Activated CD4-positive, alpha-beta T cell treated with anti-CD3 and anti-CD28 coated beads, Interleukin-2, Interleukin-6, amounts not matched to agents 100 ng/mL and 50 ng/mL, durations not matched to agents 16 hours and 8 hours (primary cell): ENCODE data around the gene ARHGAP42.
"Not testable (repeated sequence)": the region's sequence is repeated elsewhere in the genome, so short reads cannot be mapped to it uniquely, and the experiment has no call there.

Source experiments
- DNase-seq: peaks from one replicate; pipeline ENCODE4 v3.0.0-alpha.2; 2020

ARHGAP42 gene

DNA sequence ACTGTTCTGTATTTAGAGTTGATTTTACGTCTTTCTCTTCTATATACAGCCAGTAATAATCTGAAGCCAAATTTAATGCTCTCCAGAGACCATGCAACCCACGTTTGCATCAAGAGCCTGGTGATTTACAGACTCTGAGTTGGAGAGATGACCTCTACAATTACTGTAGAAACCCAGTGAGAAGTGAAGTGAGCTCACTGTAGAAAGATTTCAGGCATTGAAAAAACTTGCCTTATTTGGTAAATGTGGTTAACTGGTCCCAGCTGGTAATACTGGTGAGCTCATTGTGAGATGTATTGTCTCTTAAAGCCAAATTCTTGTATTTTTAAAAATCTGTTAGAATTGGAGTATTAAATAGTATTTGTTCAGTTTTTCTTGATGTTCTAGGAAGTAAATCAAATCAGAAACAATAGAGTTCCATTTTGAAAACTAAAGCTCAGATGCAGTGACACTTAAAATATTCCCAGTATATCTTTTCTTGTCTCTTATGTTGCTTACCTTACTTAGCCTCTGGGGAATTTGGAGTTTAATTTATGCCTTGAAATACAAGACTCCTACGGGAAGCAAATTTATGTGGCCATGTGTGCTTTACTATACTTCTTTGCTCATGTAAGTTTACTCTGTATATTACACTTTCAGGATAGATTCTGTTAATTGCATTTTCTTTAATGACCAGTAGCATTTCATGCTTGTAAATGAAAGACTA is 189.9 kb downstream of the ARHGAP42 start:
- DNase-seq: no peak

DNA sequence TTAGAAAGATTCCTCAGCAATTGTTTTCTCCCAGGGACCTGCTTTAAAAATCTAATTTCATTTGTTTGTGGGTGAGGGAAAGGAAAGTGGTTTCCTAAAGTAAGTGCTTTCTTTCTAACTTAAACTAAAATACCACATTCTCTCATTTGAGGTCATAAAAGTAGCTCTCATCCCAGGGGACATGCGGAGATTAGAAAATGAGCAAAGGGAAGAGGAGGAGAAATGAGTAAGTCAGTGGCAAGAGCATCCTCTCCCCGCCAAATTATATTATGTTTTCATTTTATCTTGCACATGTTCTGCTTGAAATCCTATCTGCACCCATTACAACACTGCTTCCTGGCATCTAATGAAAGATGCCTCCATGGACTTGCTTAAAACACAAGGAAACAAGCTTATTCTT is 191.4 kb downstream of the ARHGAP42 start:
- DNase-seq: no peak

DNA sequence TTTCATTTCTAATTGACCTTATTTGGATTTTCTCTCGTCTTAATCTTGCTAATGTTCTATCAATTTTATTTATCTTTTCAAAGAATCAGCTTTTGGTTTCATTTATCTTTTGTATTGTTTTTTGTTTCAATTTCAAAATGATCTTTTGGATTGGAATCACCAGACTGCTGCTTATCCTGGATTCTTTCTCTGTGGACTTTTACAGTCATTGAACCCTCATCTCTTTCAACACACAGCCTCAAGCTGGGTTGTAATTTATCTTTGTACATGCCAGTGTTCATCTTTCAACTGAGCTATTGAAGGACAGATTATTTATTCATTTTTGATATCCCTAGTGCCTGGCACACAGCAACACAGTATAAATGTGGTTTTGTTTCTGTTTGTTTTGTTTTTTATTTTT is 195.9 kb downstream of the ARHGAP42 start:
- no peak for DNase-seq

DNA sequence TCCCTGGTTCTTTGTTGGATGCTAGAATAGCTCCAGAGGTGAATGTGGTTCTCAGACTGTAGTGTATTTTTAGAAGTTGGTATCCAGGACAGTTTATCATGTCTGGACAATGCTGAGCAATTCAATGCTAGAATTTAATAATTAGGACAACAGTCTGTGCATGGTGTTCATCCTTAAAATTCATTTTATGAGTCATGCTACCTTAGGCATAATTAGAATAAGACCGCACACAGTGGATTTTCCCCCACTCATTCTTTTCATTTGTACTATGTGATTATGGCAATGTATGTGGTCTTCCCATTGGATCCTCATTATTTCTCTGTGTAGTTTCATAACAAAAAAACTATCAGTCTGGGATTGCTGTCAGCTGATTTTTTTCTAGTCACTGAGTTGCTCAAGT is 196.7 kb downstream of the ARHGAP42 start:
- no peak for DNase-seq

DNA sequence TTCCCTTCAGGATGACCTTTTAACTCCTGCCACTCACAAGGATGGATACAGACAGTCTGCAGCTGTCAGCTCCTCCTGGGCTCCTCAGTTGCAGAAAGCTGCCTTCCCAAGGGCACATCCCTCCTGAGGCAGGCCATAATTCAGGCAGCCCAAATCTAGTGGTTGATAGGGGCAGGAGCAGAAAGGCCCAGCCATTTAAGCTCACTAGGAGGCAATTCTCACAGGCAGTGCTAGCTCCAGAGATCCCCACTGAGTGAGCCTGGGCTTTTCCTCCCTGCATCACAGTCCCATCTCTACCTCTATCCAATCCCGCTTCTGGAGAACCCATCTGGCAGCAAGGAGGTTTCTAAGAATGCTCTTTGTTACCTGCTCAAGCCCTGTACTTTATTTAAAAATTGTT is 200.6 kb downstream of the ARHGAP42 start:
- DNase-seq: no peak

DNA sequence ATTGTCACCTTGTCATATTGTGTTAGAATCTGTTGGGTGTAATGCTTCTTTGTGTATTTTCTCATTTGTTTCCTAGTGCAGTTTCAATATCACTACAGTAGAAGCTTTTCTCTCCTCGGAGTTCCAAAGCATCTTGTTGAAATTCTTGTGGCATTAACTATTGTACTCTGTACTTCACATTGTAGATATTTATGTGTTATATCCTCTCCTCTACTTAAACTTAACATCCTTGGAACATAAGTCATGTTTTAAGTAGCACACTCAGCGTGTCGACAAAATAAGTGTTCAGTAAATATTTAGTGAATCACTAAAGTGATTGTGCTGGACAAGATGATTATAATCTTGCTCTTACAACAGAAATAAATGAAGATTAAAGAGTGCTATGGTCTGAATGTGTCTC is 201.7 kb downstream of the ARHGAP42 start:
- no peak for DNase-seq

DNA sequence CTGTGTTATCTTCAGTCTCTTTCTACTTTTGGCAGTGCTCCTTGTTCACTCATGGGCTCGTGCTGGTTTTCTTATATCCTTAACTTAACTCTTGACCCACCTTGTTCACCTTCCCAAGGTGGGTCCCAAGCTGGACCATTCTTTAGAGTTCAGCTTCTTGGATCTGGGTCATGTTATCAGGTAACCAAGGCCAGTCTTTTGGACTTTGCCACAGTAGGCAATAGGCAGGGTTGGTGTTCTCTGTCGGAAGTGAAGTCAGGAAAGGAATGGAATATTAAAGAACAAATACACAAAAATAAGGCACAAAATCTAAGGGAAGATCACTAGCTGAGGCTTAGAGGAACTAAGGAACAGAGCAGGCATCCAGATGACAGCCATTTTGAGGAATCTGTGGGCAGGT is 202.7 kb downstream of the ARHGAP42 start:
- no peak for DNase-seq

DNA sequence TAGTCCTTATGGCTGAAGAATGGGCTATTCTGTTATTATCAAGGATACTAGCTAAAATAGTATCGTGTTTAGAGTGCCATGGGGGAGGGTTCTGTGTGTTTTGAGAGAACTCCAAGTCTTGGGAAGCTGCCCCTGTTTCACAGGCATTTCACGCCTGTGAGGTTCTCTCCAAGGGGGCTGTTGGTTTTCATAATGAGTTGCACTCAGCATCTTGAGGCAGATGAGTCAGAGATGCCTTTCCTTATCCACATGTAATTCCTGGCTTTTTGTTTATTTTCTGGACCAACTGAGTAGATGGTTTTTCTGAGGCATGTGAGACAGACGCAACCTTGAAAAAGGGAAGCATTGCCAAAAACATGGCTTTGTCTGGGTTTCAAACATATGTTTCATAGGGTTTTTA is 203.7 kb downstream of the ARHGAP42 start:
- no peak for DNase-seq

DNA sequence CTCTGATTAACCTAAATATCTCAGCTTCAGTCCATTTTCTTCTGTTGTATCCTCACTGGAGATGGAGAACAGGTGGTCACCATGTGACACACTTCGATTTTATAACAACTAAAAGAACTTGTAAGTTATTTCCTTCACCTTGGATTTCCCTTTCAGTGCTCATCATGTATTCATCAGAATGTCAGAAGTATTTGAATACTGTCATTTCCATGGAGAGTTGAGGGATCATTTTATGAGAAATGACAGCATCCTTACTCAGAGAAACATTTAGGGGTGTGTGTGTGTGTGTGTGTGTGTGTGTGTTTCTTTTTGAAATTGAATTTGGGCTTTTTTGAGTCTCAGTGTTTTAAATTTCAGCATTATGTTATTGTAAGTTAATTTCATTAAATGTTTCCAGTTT is 205.8 kb downstream of the ARHGAP42 start:
- no peak for DNase-seq

DNA sequence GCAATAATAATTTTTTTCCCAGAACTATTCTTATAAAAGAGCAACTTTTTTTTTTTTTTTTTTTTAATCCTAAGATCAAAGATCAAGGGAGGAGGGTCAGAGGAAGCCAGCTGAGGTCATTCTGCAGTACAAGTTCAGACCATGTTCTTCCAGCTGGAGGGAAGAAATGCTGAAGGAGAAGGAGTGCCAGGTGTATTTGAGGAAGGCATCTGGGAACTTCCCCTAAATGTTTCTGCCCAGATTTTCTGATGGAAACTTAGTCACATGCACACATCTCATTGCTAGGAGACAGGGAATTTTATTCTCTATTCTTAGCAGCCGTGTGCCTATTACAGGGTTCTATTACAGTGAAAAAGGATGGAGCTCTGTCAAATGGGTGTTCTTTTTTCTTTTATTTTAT is 208.4 kb downstream of the ARHGAP42 start:
- no peak for DNase-seq

DNA sequence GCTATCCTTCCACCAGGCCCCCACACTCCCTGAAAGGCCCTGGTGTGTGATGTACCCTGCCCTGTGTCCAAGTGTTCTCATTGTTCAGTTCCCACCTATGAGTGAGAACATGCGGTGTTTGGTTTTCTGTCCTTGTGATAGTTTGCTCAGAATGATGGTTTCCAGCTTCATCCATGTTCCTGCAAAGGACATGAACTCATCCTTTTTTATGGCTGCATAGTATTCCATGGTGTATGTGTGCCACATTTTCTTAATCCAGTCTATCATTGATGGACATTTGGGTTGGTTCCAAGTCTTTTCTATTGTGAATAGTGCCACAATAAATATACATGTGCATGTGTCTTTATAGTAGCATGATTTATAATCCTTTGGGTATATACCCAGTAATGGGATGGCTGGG is 208.9 kb downstream of the ARHGAP42 start:
- not testable (repeated sequence) for DNase-seq

DNA sequence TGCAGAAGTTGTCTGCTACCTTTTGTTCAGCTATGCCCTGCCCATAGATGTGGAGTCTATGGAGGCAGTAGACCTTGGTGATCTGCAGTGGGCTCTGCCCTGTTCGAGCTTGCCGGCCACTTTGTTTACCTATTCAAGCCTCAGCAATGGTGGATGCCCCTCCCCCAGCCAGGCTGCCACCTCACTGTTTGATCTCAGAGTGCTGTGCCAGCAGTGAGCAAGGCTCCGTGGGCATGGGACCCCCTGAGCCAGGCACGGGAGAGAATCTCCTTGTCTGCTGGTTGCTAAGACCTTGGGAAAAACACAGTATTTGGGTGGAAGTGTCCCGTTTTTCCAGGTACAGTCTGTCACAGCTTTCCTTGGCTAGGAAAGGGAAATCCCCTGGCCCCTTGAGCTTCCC is 214.4 kb downstream of the ARHGAP42 start:
- not testable (repeated sequence) for DNase-seq

DNA sequence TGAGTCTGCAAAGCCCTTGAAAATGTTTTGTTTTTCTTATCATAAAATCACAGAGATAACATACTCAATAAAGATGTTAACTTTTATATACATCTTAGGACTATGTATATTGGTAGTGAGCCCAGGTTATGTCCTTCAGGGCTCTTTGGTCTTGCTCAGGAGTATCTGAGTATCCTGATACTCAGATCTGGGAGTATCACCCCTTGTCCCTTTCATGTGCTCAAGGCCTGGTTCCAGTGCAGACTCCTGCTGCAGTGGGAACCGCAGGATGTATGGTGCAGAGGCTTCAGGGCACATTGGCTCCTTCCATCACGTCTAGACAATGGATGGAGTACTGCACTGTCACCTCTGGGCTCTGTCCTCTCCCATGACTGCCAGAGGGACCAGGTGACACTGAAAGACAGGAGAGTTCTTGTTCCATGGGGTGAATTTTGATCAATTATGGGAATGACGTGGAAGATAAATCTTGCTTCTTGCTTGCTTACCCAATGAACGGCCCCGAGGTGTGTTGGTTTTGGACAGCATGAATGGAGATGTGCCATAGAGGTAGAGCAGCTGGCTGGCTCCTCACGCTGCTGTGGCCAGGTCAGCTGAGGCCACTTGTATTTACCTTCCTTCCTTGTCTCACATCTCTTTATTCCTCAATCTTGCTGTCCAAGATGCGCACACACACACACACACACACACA is 215.5 kb downstream of the ARHGAP42 start:
- no peak for DNase-seq

DNA sequence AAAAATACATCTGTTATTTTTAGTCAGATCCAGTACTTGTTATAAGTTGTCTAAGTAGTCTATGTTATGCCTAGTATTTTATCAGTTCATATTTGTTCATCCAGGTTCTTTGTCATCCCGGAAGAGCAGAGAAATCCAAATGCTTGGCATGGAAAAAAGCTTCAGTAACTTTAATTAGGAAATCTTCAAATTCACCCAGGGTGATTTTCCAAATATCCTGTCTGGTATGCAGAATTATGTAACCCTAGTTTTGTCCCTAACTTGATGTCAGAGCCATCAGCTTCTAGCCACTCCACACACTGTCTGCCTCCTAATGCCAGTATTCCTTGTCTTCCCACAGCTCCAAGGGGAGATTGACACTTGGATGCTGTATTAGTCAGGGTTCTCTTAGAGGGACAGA is 216.2 kb downstream of the ARHGAP42 start:
- DNase-seq: no peak

DNA sequence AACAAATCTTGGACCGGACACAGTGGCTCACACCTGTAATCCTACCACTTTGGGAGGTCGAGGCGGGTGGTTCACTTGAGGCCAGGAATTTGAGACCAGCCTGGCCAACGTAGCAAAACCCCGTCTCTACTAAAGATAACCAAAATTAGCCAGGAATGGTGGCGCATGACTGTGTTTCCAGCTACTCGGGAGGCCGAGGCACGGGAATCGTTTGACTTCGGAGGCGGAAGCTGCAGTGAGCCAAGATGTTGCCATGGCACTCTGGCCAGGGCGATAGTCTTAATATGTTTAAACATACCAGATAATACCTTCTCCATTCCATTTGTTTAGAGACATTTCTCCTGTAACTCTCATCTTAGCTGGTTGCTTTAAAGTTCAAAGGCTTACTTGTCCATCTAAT is 218.6 kb downstream of the ARHGAP42 start:
- DNase-seq: no peak

DNA sequence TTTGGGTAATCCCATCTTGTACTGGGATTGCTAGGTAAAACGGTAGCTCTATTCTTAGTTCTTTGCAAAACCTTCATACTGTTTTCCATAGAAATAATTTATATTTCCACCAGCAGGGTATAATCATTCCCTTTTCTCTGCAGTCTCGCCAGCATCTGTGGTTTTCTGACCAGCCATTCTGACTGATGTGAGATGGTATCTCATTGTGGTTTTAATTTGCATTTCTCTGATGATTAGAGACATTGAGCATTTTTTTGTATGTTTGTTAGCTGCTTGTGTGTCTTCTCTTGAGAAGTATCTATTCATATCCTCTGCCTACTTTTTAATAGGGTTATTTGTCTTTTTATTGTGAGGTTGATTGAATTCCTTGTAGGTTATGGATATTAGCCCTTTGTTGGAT is 221.7 kb downstream of the ARHGAP42 start:
- DNase-seq: no peak

DNA sequence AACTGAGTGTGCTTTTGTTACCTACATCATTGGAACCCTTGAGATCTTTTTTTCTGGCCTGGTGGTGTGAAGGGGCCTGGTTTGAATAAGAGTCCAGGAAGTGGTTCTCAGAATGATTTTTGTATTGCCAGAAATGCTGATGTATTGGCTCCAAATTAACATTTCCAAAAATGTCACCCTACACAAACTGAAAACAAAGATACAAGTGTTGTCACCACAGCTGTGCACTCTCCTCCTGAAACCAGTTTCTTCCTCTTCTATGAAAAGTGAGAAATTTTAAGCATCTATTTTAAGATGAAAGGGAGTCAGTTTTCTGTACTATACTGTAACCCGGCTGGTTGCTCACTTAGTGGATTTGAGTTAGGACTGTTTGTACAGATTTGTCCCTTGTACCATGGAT is 223.7 kb downstream of the ARHGAP42 start:
- no peak for DNase-seq

DNA sequence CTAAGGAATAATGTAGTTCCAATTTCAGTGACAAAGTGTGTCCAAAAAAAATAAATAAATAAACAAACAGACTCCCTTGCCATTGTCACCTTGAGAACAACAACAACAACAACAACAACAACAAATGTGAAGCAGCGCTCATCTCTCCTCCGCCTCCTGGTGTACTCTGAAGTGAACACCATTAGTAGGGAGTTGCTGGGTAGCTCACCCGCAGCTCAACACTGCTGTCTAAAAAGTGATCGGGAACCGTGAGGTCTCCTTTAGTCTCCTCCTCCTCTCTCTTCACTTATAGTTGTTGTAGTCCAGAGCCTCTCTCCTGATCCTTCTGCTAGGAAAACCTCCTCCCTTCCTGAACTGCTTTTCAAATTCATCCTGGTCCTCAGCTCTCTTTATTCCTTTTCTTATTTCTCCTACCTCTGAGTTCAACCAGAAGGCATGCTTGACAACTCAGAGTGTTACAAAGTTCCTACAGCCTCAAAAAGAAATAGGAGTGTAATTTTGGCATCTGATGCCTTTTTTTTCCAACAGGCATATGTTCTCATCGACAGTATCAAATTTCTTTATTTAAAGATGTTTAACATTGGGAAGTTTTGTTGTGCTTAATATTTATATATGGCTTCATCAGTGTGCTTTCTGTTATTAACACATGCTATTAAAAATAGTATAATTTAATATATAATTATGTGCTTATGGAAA is 227.5 kb downstream of the ARHGAP42 start:
- DNase-seq: no peak

DNA sequence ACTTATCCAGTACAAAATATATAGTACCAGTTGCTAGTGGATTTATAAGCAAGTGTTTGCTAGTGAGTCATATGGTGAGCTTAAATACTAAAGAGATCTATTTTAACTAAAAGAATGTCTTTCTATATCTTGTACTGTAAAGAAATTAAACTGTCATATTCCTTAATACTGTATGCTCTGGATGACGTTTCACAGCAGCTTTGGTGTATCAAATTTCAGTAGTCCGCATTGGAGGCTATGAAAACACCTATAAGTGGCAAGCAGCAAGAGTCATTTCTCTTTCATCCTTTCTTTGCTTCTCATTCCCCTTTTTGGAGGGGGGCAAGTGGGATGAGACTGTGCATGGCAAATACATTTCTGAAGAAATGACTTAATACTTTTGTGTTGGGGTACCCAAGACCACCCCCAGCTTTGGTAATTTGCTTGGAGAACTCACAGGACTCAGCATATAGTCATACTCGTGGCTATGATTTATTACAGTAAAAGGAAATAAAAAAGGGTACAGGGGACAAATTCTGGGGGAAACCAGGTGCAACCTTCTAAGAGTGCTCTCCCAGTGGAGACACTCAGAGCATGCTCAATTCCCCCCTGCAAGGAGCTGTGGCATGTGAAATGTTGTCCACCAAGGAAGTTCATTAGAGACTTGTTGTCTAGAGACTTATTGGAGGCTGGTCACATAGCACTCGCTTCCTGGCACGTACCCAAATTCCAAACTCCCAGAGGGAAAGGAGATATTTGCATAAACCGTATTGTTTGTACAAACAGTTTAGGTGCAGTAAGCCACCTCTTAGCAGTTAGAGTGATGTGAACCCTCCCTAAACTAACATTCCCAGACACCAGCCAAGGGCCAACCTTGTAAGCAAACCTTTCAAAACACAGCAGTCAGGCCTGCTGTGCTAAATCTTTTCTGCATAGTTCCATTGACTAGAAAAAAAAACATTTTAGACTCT is 231.7 kb downstream of the ARHGAP42 start:
- DNase-seq: no peak

DNA sequence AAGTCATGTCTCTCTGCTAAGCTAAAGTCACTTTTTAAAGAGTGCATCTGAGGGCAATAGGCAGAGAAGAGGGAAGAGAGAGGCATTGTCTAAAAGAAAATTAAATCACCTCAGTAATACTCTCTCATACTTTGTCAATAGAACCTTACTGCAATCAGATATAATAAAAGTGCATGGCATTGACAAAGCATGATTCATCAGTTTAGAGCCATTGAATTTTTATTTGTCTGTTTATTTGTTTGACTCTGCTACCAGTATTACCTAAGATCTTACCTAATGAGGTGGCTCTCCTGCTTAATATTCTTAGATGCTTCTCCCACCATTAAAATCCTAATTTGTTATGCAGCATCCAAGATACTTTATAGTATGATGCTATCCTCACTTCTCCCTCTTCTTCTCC is 233.5 kb downstream of the ARHGAP42 start:
- DNase-seq: no peak

DNA sequence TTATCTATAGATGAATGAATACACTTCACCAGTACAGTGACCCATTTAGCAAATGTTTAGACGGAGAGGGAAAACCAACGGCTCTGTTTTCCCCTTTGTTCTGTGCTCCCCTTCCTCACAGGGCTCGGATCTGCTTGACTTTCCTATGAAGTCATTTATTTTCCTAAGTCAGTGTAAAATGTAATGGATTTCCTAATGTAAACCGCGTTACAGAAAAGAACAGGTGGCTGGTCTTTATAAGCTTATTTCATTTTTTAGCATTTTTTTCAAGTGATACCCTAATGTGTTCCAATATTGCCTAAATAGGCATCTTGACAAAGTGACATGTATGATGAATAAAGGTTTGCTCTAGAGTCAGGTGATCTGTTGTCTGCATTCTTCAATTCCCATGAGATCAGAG is 235.0 kb downstream of the ARHGAP42 start:
- DNase-seq: no peak

DNA sequence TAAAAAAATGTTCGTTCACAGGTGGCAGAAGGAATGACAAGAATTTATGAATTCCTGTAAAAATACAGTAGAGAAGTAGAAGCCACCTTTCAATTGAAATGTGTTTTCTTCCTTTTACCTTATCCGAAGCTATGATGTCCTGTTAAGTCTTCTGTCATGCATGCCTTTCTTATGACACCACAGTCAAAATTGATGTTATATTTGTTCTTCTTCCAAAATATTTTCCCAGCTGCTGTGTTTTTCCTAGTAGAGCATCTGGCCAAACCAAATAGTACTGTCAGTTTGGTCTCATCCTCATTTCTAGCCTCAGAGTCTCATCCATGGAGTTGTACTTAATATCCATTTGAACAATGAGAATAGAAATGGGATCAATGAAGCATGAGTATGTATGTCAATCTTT is 236.5 kb downstream of the ARHGAP42 start:
- no peak for DNase-seq

DNA sequence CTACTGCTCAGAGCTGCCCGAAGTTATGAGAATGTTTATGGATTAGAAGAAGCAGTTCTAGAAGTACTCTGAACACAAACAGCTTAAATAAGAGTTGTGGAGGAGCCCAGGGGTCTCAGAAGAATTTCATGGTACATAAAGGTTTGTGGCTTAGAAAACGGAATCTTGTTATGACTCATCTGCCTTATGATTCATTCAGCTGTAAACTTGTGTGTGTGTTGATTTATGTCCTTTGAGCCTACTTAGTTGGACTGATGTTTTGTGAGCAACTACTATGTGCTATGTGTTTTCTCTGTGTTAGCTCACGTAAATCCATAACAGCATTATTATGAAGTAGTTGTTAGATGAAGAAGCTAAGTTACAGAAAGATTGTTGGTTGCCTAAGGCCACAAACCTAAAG is 238.8 kb downstream of the ARHGAP42 start:
- peak; percentile 35 for DNase-seq
